Fibroblast of villous mesenchyme (primary cell): ENCODE data around the gene GADD45G. TPM values are rescaled to one million over a fixed set of nuclear protein-coding genes. Genes with fewer than 3 reads are reported as not detected.

Experiments
- DNase-seq: peaks from one replicate; pipeline ENCODE4 v3.0.0-alpha.2; 2010; ENCODE audit warnings: low read depth
- H3K4me3 ChIP-seq: 2 replicates; pipeline ENCODE4 v1.5.1; 2011; ENCODE audit warnings: low read depth, mild to moderate bottlenecking, low read length
- total RNA-seq: library from RNA; depleted of rRNA; stranded (reverse); fragments of >200 nt; gene quantifications from 2 replicates; pipeline ENCODE4 v1.2.3, GENCODE V29; 2012
- TF ChIP-seq, protein P1 (sequence below): IDR thresholded peaks from 2 replicates; pipeline ENCODE4 v1.5.1; 2012; ENCODE audit warnings: low read depth, mild to moderate bottlenecking, low read length; ENCODE audit not compliant: insufficient read depth

Gene GADD45G
- total RNA-seq, 1 donor: 0.43 TPM

GRCh38 chr9:89563571-89564345, 41.1 kb upstream of the GADD45G start:
- TF ChIP-seq, protein P1, sequence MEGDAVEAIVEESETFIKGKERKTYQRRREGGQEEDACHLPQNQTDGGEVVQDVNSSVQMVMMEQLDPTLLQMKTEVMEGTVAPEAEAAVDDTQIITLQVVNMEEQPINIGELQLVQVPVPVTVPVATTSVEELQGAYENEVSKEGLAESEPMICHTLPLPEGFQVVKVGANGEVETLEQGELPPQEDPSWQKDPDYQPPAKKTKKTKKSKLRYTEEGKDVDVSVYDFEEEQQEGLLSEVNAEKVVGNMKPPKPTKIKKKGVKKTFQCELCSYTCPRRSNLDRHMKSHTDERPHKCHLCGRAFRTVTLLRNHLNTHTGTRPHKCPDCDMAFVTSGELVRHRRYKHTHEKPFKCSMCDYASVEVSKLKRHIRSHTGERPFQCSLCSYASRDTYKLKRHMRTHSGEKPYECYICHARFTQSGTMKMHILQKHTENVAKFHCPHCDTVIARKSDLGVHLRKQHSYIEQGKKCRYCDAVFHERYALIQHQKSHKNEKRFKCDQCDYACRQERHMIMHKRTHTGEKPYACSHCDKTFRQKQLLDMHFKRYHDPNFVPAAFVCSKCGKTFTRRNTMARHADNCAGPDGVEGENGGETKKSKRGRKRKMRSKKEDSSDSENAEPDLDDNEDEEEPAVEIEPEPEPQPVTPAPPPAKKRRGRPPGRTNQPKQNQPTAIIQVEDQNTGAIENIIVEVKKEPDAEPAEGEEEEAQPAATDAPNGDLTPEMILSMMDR: no peak
- H3K4me3 ChIP-seq: no peak overlapping the region
- no peak for DNase-seq

DNA sequence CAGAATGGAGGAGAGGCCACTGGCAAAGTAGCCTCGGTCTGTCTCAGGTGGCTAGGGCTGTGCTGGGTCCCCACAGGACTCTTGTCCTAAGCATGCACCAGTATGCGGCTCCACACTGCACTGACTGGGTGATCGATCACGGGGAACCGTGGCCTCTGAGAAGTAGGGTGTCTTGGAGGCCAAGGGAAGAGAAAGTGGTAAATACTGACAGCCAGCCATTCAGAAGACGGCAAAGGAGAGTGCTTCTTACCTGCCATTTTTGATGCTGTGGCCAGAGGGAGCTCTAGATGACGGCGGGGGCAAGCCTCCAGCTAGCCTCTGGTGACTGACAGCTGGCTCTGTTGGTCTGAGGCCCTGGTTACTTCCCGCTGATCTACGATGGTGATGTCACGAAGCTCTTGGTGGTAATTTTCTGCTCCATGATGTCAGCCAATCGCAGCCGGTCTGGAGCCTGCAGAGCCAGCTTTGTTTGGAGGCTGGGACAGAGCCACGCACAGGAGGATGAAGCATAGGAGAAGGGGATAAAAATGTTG, 40.4 kb upstream of the GADD45G start:
- TF ChIP-seq, protein P1: no peak
- DNase-seq: no peak
- no peak overlapping the region for H3K4me3 ChIP-seq

DNA sequence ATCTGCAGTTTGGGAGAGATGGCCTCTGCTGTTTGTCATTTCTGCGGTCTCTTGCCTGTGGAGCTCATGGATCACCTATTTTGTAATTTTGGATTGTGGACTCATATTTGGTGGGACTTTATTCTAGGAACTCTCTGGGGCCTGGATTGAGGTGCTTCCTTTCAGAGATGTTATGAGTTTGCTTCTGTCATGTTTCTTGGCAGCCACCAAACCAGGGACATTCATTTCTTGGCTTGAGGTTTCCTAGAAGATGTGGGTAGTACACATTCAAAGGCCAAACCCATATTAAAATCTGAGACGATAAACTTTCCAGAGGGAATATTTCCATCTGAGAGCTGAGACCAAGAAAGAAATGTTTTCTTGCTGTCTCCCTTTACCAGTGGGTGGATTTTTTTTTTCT, 37.2 kb upstream of the GADD45G start:
- DNase-seq: no peak
- no peak overlapping the region for H3K4me3 ChIP-seq
- TF ChIP-seq, protein P1: no peak

GRCh38 chr9:89574309-89574708, 30.5 kb upstream of the GADD45G start:
- no peak overlapping the region for H3K4me3 ChIP-seq
- TF ChIP-seq, protein P1: no peak
- no peak for DNase-seq

- peak; percentile 61 for DNase-seq
- H3K4me3 ChIP-seq: no peak overlapping the region
- TF ChIP-seq, protein P1: peak; percentile 59
Measured at GRCh38 chr9:89576404-89576839, 28.4 kb upstream of the GADD45G start.

DNA sequence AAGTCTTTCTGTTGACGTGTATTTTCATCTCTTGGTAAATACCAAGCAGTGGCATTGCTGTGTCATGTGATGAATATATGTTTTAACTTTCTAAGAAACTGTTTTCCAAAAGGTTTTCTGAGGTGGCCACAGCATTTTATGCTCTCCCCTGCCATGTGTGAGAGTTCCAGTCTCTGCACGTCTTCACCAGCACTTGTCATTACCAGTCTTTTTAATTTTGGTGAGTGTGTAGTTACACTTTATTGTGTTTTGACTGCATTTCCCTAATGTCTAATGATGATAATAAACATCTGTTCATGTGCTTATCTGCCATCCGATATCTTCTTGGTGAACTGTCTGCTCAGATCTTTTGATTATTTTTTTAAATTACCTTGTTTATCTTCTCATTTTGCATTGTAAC, 27.4 kb upstream of the GADD45G start:
- TF ChIP-seq, protein P1: no peak
- H3K4me3 ChIP-seq: no peak overlapping the region
- no peak for DNase-seq
